ENCODE results near the gene MRPL34.

DNA sequence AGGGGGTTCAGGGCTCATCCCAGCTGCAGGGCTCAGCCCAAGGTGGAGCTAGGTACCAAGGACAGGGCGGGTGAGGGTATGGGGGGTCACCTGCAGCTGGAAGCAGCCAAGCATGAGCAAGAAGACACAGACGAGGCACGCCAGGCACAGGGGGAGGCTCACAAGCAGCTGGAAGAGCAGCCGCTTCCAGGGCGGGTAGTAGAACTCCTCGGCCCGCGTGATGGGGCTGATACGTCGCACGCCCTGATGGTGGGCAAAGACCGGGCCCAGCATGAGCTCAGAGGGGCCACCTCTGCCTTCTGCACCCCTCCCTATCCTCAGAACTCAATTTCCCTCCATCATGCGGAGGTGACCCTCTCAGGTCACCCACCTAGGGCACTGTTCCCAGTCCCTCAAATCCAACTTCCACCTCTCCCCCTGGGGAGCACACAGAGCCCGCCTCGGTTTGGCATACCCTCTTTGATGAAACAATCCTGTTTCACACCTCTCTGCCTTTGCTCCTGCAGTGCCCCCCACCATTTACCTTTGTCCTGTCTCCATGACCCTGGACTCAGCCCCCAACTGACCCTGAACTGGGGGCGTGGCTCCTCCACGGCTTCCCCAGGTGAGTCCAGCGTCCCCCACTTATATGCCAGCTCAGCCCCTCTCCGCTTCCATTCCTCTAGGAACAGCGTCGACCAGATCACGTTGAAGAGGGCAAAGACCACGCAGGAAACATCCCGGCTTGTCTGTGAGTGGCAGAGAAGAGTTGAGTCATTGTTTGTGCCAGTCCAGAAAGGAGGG is 24.8 kb downstream of the MRPL34 start:
- TF ChIP-seq, protein P1, sequence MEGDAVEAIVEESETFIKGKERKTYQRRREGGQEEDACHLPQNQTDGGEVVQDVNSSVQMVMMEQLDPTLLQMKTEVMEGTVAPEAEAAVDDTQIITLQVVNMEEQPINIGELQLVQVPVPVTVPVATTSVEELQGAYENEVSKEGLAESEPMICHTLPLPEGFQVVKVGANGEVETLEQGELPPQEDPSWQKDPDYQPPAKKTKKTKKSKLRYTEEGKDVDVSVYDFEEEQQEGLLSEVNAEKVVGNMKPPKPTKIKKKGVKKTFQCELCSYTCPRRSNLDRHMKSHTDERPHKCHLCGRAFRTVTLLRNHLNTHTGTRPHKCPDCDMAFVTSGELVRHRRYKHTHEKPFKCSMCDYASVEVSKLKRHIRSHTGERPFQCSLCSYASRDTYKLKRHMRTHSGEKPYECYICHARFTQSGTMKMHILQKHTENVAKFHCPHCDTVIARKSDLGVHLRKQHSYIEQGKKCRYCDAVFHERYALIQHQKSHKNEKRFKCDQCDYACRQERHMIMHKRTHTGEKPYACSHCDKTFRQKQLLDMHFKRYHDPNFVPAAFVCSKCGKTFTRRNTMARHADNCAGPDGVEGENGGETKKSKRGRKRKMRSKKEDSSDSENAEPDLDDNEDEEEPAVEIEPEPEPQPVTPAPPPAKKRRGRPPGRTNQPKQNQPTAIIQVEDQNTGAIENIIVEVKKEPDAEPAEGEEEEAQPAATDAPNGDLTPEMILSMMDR (IDR thresholded peaks at IDR 0.05) = no peak
- TF ChIP-seq ZFX (IDR thresholded peaks at IDR 0.05; ENCODE audit: borderline replicate concordance) = no peak

All from 22Rv1 (cell line).